K562 (cell line): ENCODE results near the gene TOR3A.

ENCODE experiments used
- CTCF ChIP-seq, 3 experiments: IDR thresholded peaks in 2 of 3; conservative IDR thresholded peaks in 1 of 3; 2 replicates each; pipeline ENCODE4 v1.5.1; 2011 to 2012; ENCODE audit warnings: low read length in 3 of 3, mild to moderate bottlenecking in 3 of 3, control low read depth in 2 of 3, improper control_type of control experiment in 1 of 3, inconsistent platforms in 1 of 3, low read depth in 1 of 3, mixed read lengths in 1 of 3, moderate library complexity in 1 of 3; ENCODE audit not compliant: insufficient read depth in 2 of 3
- ESRRB ChIP-seq: fragments of 250-450 bp; sonication (Bioruptor Pico); IDR thresholded peaks from 2 replicates; pipeline ENCODE4 v1.5.0; 2020; ENCODE audit warnings: mild to moderate bottlenecking, moderate library complexity, borderline replicate concordance
- FOXJ2 ChIP-seq: fragments of 200-800 bp; sonication (Bioruptor generic); IDR thresholded peaks from 2 replicates; pipeline ENCODE4 v1.6.1; 2016; ENCODE audit warnings: missing genetic modification characterization, missing compliant biosample characterization
- FOXP4 ChIP-seq: sonication (generic); formaldehyde crosslinking; IDR thresholded peaks from 2 replicates; pipeline ENCODE4 v1.8.0; 2022; ENCODE audit warnings: mild to moderate bottlenecking, missing genetic modification reagents, borderline replicate concordance
- PHB2 ChIP-seq: fragments of 450-650 bp; IDR thresholded peaks from 2 replicates; pipeline ENCODE4 v1.6.1; 2017; ENCODE audit warnings: low read depth
- RB1 ChIP-seq: fragments of 450-650 bp; IDR thresholded peaks from 2 replicates; pipeline ENCODE4 v1.6.1; 2017; ENCODE audit warnings: low read depth, mild to moderate bottlenecking
- SP1 ChIP-seq: sonication (generic); formaldehyde crosslinking; IDR thresholded peaks from 2 replicates; pipeline ENCODE4 v1.8.1; 2022; ENCODE audit warnings: mild to moderate bottlenecking, missing genetic modification reagents
- YBX1 ChIP-seq: fragments of 450-650 bp; IDR thresholded peaks from 2 replicates; pipeline ENCODE4 v1.7.1; 2016; ENCODE audit warnings: mild to moderate bottlenecking
- TF ChIP-seq, protein P1 (sequence below): fragments of 250-450 bp; sonication (Bioruptor Pico); IDR thresholded peaks from 2 replicates; pipeline ENCODE4 v1.4.0; 2020

DNA sequence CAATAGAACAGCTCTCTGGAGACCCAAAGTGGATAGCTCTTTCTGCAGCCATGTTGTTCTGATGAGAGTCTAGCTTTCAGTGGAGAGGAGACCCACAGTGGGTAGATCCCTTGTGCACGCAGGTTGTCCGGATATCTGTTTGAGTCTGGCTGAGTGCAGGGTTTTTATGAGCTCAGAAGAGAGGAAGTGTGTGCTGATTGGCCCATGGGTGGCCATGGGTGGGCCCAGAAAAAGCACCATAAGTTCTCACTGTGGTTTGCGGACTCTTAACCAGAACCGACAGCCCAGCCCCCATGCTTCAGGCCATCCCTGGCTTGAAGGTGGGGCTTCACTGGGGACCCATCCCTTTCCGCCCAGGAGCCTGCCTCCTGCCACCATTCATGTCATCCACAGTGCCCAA, 39.2 kb upstream of the TOR3A start:
- no peak for TF ChIP-seq CTCF (IDR thresholded peaks at IDR 0.05 in 2 of 3, conservative IDR thresholded peaks at IDR 0.05 in 1 of 3; ENCODE audit: insufficient read depth in 2 of 3, low read depth in 1 of 3, low read length in 3 of 3)
- no peak for TF ChIP-seq FOXP4 (CRISPR knock-in tag)
- TF ChIP-seq RB1: no peak
- TF ChIP-seq PHB2: no peak
- TF ChIP-seq FOXJ2 (tag): no peak
- TF ChIP-seq YBX1: no peak
- no peak for TF ChIP-seq SP1 (CRISPR knock-in tag)
- TF ChIP-seq ESRRB (CRISPR knock-in tag): no peak
- TF ChIP-seq, protein P1, sequence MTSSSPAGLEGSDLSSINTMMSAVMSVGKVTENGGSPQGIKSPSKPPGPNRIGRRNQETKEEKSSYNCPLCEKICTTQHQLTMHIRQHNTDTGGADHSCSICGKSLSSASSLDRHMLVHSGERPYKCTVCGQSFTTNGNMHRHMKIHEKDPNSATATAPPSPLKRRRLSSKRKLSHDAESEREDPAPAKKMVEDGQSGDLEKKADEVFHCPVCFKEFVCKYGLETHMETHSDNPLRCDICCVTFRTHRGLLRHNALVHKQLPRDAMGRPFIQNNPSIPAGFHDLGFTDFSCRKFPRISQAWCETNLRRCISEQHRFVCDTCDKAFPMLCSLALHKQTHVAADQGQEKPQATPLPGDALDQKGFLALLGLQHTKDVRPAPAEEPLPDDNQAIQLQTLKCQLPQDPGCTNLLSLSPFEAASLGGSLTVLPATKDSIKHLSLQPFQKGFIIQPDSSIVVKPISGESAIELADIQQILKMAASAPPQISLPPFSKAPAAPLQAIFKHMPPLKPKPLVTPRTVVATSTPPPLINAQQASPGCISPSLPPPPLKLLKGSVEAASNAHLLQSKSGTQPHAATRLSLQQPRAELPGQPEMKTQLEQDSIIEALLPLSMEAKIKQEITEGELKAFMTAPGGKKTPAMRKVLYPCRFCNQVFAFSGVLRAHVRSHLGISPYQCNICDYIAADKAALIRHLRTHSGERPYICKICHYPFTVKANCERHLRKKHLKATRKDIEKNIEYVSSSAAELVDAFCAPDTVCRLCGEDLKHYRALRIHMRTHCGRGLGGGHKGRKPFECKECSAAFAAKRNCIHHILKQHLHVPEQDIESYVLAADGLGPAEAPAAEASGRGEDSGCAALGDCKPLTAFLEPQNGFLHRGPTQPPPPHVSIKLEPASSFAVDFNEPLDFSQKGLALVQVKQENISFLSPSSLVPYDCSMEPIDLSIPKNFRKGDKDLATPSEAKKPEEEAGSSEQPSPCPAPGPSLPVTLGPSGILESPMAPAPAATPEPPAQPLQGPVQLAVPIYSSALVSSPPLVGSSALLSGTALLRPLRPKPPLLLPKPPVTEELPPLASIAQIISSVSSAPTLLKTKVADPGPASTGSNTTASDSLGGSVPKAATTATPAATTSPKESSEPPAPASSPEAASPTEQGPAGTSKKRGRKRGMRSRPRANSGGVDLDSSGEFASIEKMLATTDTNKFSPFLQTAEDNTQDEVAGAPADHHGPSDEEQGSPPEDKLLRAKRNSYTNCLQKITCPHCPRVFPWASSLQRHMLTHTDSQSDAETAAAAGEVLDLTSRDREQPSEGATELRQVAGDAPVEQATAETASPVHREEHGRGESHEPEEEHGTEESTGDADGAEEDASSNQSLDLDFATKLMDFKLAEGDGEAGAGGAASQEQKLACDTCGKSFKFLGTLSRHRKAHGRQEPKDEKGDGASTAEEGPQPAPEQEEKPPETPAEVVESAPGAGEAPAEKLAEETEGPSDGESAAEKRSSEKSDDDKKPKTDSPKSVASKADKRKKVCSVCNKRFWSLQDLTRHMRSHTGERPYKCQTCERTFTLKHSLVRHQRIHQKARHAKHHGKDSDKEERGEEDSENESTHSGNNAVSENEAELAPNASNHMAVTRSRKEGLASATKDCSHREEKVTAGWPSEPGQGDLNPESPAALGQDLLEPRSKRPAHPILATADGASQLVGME: no peak
